ENCODE data around the gene RGS13. TPM values are rescaled to one million over a fixed set of nuclear protein-coding genes. Genes with fewer than 3 reads are reported as not detected.

RGS13 gene
- total RNA-seq, 2 experiments from 2014 or later, result not detected

DNA sequence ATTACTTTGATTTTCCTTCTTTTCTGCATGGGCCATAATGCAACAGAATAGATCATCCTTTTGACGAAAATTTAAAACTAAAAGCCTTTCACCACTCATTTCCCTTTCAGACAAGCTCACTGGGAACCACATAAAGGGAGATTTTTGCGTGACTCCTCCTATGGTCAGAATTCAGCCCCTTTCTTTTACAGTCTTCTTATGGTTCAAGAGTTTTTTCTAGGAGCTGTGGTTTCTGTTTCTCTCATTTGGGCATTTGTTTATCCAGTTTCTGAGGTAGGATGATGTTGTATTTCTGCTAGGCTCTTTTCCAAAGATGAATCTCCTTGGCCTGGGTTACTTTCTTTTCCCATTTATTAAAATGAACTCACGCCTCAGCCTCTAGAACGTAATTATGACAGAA, 43.4 kb upstream of the RGS13 start:
- Mint-ChIP-seq H3K4me1 (ENCODE audit: low read depth) (peaks cover 4% of the 10 kb centered on the region), H3K27me3 (peaks cover 4% of the 10 kb centered on the region), H3K9me3 (no peaks in the 10 kb centered on the region), H3K4me3 (no peak overlapping the region), H3K36me3 (ENCODE audit: low read depth) (no peaks in the 10 kb centered on the region), H3K27ac (no peak overlapping the region)
- DNase-seq, result no peak
- no peak for ATAC-seq
- ChIA-PET POLR2A (no interaction called here), CTCF (interaction anchor here (1.8 to 2.2 kb wide), 3 partner anchors 13 to 118 kb away, joined by 5 to 7 read pairs (median 7); no protein-coding TSS in a partner anchor)
- intact Hi-C loops (cut with micrococcal nuclease), result no loop called here
- TF ChIP-seq CTCF (IDR thresholded peaks at IDR 0.05), result no peak

DNA sequence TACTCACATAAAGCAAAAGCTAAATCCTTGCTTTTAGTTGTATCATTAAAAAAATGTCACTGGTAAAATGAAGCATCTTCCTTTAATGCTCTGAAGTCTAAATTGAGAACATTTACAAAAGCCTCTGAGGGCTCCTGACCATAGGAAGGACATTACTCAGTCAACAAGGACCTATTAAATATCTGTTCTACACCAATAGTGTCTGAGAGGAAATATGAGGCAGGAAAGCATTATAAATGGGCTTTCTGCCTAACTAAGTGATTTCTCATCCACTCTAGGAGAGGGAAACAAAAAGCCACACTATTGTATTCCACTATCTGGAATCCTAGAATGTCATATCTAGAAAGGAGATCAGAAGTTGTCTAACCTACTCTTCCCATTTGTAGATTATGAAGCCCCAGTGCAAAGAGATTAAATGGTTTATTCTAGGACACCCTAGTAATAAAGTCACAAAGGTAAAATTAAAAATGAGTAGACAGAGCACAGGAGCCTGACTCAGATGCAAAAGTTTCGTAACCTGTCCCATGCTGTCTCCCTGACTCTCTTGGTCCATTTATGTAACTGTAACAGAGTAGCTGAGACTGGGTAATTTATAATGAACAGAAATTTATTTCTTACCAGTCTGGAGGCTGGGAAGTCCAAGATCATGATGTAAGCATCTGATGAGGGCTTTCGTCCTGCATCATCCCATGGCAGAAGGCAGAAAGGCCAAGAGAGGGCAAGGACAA, 42.8 kb upstream of the RGS13 start:
- ChIA-PET CTCF (interaction anchor here (0.9 to 2.2 kb wide), 3 partner anchors 15 to 116 kb away, joined by 3 to 5 read pairs (median 5); no protein-coding TSS in a partner anchor), POLR2A (no interaction called here)
- H3K36me3 Mint-ChIP-seq (ENCODE audit: low read depth), result no peaks in the 10 kb centered on the region
- H3K27ac Mint-ChIP-seq, result no peak overlapping the region
- peaks cover 3% of the 10 kb centered on the region for H3K27me3 Mint-ChIP-seq
- H3K4me1 Mint-ChIP-seq (ENCODE audit: low read depth), result no peaks in the 10 kb centered on the region
- DNase-seq (no peak), ATAC-seq (no peak)
- intact Hi-C loops (cut with micrococcal nuclease), result no loop called here
- H3K4me3 Mint-ChIP-seq, result no peak overlapping the region
- no peak for TF ChIP-seq CTCF (IDR thresholded peaks at IDR 0.05)
- H3K9me3 Mint-ChIP-seq, result no peaks in the 10 kb centered on the region

DNA sequence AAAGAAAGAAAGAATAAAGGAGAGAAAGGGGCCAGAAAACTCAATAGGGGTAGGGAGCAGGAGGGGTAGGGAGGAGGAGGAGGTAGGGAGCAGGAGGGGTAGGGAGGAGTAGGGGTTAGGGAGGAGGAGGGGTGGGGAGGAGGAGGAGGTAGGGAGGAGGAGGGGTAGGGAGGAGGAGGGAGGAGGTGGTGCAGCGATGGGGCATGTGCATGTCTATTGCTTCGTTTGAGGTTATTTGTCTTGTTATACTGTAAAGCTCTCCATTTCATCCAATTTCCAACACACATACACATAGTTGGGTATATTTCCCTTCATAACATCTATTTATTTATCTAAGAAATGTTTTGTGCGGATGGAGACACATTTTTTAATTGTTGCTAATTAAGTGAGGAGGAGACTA, 40.6 kb upstream of the RGS13 start:
- no peak overlapping the region for H3K27ac Mint-ChIP-seq
- TF ChIP-seq CTCF (IDR thresholded peaks at IDR 0.05), result no peak
- no peak for ATAC-seq
- ChIA-PET POLR2A (no interaction called here), CTCF (interaction anchor here (0.6 to 1.6 kb wide), 4 partner anchors 11 to 1488 kb away, joined by 3 to 5 read pairs (median 4); no protein-coding TSS in a partner anchor)
- H3K27me3 Mint-ChIP-seq, result peaks cover 3% of the 10 kb centered on the region
- no peaks in the 10 kb centered on the region for H3K4me1 Mint-ChIP-seq (ENCODE audit: low read depth)
- no peak for DNase-seq
- no peaks in the 10 kb centered on the region for H3K9me3 Mint-ChIP-seq
- intact Hi-C loops (cut with micrococcal nuclease), result no loop called here
- H3K36me3 Mint-ChIP-seq (ENCODE audit: low read depth), result no peaks in the 10 kb centered on the region
- no peak overlapping the region for H3K4me3 Mint-ChIP-seq

DNA sequence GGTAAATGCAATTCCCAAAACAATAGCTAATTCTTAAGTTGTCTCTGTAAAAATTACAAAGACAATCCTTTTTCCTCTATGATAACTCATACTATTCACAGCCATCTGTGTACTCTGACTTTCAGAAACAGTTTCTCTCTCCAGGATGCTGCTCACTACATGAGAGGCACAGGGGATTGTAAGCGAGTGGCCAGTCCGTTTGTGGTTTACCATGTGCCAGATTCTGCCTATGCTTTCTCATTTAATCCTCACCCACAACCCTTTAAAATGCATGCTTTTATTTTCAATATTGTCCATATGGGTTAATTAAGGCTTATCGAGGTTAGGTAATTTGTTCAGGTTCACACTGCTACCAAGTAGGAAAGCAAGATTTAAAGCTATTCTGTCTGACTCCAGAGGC, 37.4 kb upstream of the RGS13 start:
- no peaks in the 10 kb centered on the region for H3K36me3 Mint-ChIP-seq (ENCODE audit: low read depth)
- peaks cover 22% of the 10 kb centered on the region for H3K4me1 Mint-ChIP-seq (ENCODE audit: low read depth)
- TF ChIP-seq CTCF (IDR thresholded peaks at IDR 0.05), result no peak
- no peak for DNase-seq
- no peaks in the 10 kb centered on the region for H3K9me3 Mint-ChIP-seq
- H3K27ac Mint-ChIP-seq, result no peak overlapping the region
- peaks cover 3% of the 10 kb centered on the region for H3K27me3 Mint-ChIP-seq
- intact Hi-C loops (cut with micrococcal nuclease), result no loop called here
- CTCF ChIA-PET, result interaction anchor here (1.0 to 1.7 kb wide), 5 partner anchors 10 to 124 kb away, joined by 3 to 9 read pairs (median 3); no protein-coding TSS in a partner anchor
- POLR2A ChIA-PET, result no interaction called here
- ATAC-seq, result no peak
- no peak overlapping the region for H3K4me3 Mint-ChIP-seq

GRCh38 chr1:192600275-192600674, 35.7 kb upstream of the RGS13 start:
- no peak overlapping the region for H3K27ac Mint-ChIP-seq
- H3K27me3 Mint-ChIP-seq, result peaks cover 1% of the 10 kb centered on the region
- H3K36me3 Mint-ChIP-seq (ENCODE audit: low read depth), result no peaks in the 10 kb centered on the region
- ChIA-PET CTCF (interaction anchor here (1.0 to 1.8 kb wide), 3 partner anchors 9 to 140 kb away, joined by 4 to 5 read pairs (median 5); no protein-coding TSS in a partner anchor), POLR2A (no interaction called here)
- DNase-seq, result no peak
- peaks cover 22% of the 10 kb centered on the region for H3K4me1 Mint-ChIP-seq (ENCODE audit: low read depth)
- no peaks in the 10 kb centered on the region for H3K9me3 Mint-ChIP-seq
- H3K4me3 Mint-ChIP-seq, result no peak overlapping the region
- intact Hi-C loops (cut with micrococcal nuclease), result no loop called here
- TF ChIP-seq CTCF (IDR thresholded peaks at IDR 0.05), result no peak
- peak; percentile 45 for ATAC-seq
